SK-N-MC (cell line): ENCODE measurements around the gene CPNE8.

Experiments used
- EZH2 ChIP-seq: fragments of 200-600 bp; sonication (generic); IDR thresholded peaks from one replicate; pipeline ENCODE4 v1.6.1; 2017; ENCODE audit warnings: antibody characterized with exemption
- FOXP2 ChIP-seq: optimal IDR thresholded peaks from 2 replicates; pipeline ENCODE3; 2011; ENCODE audit warnings: mild to moderate bottlenecking, moderate library complexity; ENCODE audit not compliant: insufficient read depth; ENCODE audit errors: extremely low read length, control extremely low read depth
- POLR2AphosphoS5 ChIP-seq: IDR thresholded peaks from 2 replicates; pipeline ENCODE4 v1.6.1; 2012; ENCODE audit warnings: mild to moderate bottlenecking, low read depth, low read length, borderline replicate concordance

DNA sequence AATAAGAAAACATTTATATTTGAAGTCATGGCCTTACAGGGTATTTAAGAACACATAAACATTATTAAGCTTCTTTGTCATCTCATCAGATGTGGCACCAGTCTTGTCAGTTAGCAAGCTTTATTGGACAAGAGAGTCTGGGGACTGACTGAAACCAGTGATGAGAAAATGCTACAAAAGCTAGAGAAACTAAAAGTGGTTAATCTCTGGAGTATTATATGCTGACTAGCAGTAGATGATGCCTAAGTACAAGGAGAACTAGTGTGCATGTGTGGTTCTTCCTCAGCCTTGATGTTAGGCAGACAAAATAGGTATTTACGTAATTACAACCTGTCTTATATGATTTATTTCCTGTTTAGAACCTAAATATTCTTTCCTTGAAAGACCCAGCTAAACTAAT is 176.5 kb downstream of the CPNE8 start:
- TF ChIP-seq POLR2AphosphoS5, result no peak
- no peak for TF ChIP-seq EZH2
- no peak for TF ChIP-seq FOXP2
